ENCODE measurements around the gene COLEC12.

- TF ChIP-seq ZFP3 (CRISPR knock-in tag; IDR thresholded peaks at IDR 0.05) (no peak), GLIS3 (CRISPR knock-in tag; IDR thresholded peaks at IDR 0.05) (no peak), PATZ1 (CRISPR knock-in tag; IDR thresholded peaks at IDR 0.05; ENCODE audit: borderline replicate concordance) (no peak), RARB (CRISPR knock-in tag; IDR thresholded peaks at IDR 0.05) (no peak), CSDC2 (CRISPR knock-in tag; IDR thresholded peaks at IDR 0.05) (no peak), ARNTL (CRISPR knock-in tag; IDR thresholded peaks at IDR 0.05; ENCODE audit: borderline replicate concordance, low read depth) (no peak), PPARA (CRISPR knock-in tag; IDR thresholded peaks at IDR 0.05; ENCODE audit: borderline replicate concordance) (no peak), ZFP30 (CRISPR knock-in tag; IDR thresholded peaks at IDR 0.05) (no peak)
- TF ChIP-seq, protein P1, sequence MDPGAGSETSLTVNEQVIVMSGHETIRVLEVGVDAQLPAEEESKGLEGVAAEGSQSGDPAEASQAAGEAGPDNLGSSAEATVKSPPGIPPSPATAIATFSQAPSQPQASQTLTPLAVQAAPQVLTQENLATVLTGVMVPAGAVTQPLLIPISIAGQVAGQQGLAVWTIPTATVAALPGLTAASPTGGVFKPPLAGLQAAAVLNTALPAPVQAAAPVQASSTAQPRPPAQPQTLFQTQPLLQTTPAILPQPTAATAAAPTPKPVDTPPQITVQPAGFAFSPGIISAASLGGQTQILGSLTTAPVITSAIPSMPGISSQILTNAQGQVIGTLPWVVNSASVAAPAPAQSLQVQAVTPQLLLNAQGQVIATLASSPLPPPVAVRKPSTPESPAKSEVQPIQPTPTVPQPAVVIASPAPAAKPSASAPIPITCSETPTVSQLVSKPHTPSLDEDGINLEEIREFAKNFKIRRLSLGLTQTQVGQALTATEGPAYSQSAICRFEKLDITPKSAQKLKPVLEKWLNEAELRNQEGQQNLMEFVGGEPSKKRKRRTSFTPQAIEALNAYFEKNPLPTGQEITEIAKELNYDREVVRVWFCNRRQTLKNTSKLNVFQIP (CRISPR knock-in tag; IDR thresholded peaks at IDR 0.05; ENCODE audit: borderline replicate concordance, low read depth) = no peak
- TF ChIP-seq, protein P2, sequence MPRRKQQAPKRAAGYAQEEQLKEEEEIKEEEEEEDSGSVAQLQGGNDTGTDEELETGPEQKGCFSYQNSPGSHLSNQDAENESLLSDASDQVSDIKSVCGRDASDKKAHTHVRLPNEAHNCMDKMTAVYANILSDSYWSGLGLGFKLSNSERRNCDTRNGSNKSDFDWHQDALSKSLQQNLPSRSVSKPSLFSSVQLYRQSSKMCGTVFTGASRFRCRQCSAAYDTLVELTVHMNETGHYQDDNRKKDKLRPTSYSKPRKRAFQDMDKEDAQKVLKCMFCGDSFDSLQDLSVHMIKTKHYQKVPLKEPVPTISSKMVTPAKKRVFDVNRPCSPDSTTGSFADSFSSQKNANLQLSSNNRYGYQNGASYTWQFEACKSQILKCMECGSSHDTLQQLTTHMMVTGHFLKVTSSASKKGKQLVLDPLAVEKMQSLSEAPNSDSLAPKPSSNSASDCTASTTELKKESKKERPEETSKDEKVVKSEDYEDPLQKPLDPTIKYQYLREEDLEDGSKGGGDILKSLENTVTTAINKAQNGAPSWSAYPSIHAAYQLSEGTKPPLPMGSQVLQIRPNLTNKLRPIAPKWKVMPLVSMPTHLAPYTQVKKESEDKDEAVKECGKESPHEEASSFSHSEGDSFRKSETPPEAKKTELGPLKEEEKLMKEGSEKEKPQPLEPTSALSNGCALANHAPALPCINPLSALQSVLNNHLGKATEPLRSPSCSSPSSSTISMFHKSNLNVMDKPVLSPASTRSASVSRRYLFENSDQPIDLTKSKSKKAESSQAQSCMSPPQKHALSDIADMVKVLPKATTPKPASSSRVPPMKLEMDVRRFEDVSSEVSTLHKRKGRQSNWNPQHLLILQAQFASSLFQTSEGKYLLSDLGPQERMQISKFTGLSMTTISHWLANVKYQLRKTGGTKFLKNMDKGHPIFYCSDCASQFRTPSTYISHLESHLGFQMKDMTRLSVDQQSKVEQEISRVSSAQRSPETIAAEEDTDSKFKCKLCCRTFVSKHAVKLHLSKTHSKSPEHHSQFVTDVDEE (CRISPR knock-in tag; IDR thresholded peaks at IDR 0.05) = no peak
Observed at GRCh38 chr18:495017-495416, 5.5 kb downstream of the COLEC12 start.

Data from SK-N-SH treated with all-trans-retinoic acid at 6 μM for 48 hours (cell line).